Testis (tissue), 2 donors: ENCODE data around the gene ZNF655.
"Not testable (repeated sequence)": the region's sequence is repeated elsewhere in the genome, so short reads cannot be mapped to it uniquely, and the experiment has no call there.

Experiments
- CTCF ChIP-seq, 3 experiments: fragments of 450-650 bp in 2 of 3; fragments of 200-600 bp in 1 of 3; sonication (generic) in 1 of 3; IDR thresholded peaks; one replicate each; pipeline ENCODE4 v1.5.1; 2016 to 2019; ENCODE audit warnings: antibody characterized with exemption in 3 of 3, mild to moderate bottlenecking in 2 of 3, moderate library complexity in 1 of 3
- POLR2A ChIP-seq: fragments of 450-650 bp; IDR thresholded peaks from one replicate; pipeline ENCODE4 v1.6.1; 2017; ENCODE audit warnings: antibody characterized with exemption, mild to moderate bottlenecking, moderate library complexity

GRCh38 chr7:99549545-99549944 lies 8.9 kb upstream of the ZNF655 start:
- not testable (repeated sequence) for TF ChIP-seq CTCF (IDR thresholded peaks at IDR 0.05); POLR2A
